K562 (cell line): ENCODE results near the gene ANKRD6. TPM values are rescaled to one million over a fixed set of nuclear protein-coding genes. Genes with fewer than 3 reads are reported as not detected.

ENCODE experiments used
- EHMT2 ChIP-seq: fragments of 450-650 bp; IDR thresholded peaks from 2 replicates; pipeline ENCODE4 v1.6.1; 2018; ENCODE audit warnings: antibody characterized with exemption
- FOXK2 ChIP-seq, 2 experiments: fragments of 450-650 bp; IDR thresholded peaks in 1 of 2; conservative IDR thresholded peaks in 1 of 2; 2 replicates each; pipeline ENCODE4 v1.6.1; 2016; ENCODE audit warnings: low read depth in 2 of 2, mild to moderate bottlenecking in 1 of 2
- HNRNPL ChIP-seq: fragments of 200-400 bp; formaldehyde crosslinking; IDR thresholded peaks from 2 replicates; pipeline ENCODE4 v1.6.1; 2017; ENCODE audit warnings: low read depth, mild to moderate bottlenecking, low read length
- MGA ChIP-seq: fragments of 450-650 bp; IDR thresholded peaks from 2 replicates; pipeline ENCODE4 v1.6.1; 2016; ENCODE audit warnings: mild to moderate bottlenecking, moderate library complexity
- NUFIP1 ChIP-seq: fragments of 450-650 bp; IDR thresholded peaks from 2 replicates; pipeline ENCODE4 v1.6.1; 2018; ENCODE audit not compliant: partially characterized antibody
- ZNF57 ChIP-seq: fragments of 450-650 bp; formaldehyde crosslinking; IDR thresholded peaks from 2 replicates; pipeline ENCODE4 v1.4.0; 2020; ENCODE audit warnings: mild to moderate bottlenecking, moderate library complexity
- polyA plus RNA-seq, 8 experiments: library from polyadenylated mRNA; depleted of rRNA in 4 of 8; stranded (reverse) in 5 of 8; unstranded in 3 of 8; fragments of >200 nt; fragmentation: Nextera tagmentation in 2 of 8; fragmentation: Illumina TruSeq in 1 of 8; extraction: Ambion mirVana in 2 of 8; extraction: Trizol in 1 of 8; gene quantifications; 2 replicates each; pipeline versions ENCODE4 v1.2.1 to v1.2.3, GENCODE V29; 2011 to 2014; ENCODE audit warnings: inconsistent platforms in 1 of 8, missing spikeins in 1 of 8
- total RNA-seq, 7 experiments: library from RNA; depleted of rRNA in 6 of 7; stranded (reverse); fragments of >200 nt in 6 of 7; fragmentation: Illumina TruSeq in 2 of 7; extraction: Trizol in 2 of 7; gene quantifications; 2 replicates each; pipeline versions ENCODE4 v1.2.1 to v1.2.3, GENCODE V29; 2011 to 2021; ENCODE audit warnings: low replicate concordance in 1 of 7

Gene ANKRD6
- total and polyA plus RNA-seq, 9 of the 15 experiments (the other 6 are each of a cell fraction or from before 2014, with no cell fraction given): 0.04 to 0.22 (median 0.08) TPM; not detected in 4

GRCh38 chr6:89400050-89400449, 32.9 kb upstream of the ANKRD6 start (continued):
- TF ChIP-seq MGA (no peak), FOXK2 (conservative IDR thresholded peaks at IDR 0.05 in 1 of 2, IDR thresholded peaks at IDR 0.05 in 1 of 2; ENCODE audit: low read depth in 2 of 2) (no peak), HNRNPL (no peak), NUFIP1 (no peak), ZNF57 (no peak), EHMT2 (no peak)
